ENCODE measurements around the gene CPNE5. TPM values are rescaled to one million over a fixed set of nuclear protein-coding genes. Genes with fewer than 3 reads are reported as not detected.

CPNE5 gene
- total and polyA plus RNA-seq, 9 donors: 1.4 to 22.1 (median 6.2) TPM

GRCh38 chr6:36788186-36788585, 51.1 kb downstream of the CPNE5 start:
- Histone ChIP-seq H3K27me3 (no peaks in the 10 kb centered on the region), H3K36me3 (no peaks in the 10 kb centered on the region), H3K4me1 (ENCODE audit: insufficient read depth) (peaks cover 1% of the 10 kb centered on the region), H3K4me3 (no peak overlapping the region), H3K27ac (no peak overlapping the region), H3K9me3 (no peaks in the 10 kb centered on the region)
- DNase-seq: no peak
- 92 to 96% (median 94%) methylated on average over 7 to 8 of the region's 8 CpGs for whole genome bisulfite sequencing, 3 donors
- TF ChIP-seq EP300 (IDR thresholded peaks at IDR 0.05): no peak
- no peak for TF ChIP-seq CTCF (IDR thresholded peaks at IDR 0.05)
- TF ChIP-seq POLR2A (IDR thresholded peaks at IDR 0.05): no peak
- intact Hi-C loops (cut with DNase I): no loop called here

- Histone ChIP-seq H3K4me1 (ENCODE audit: insufficient read depth) (peaks cover 1% of the 10 kb centered on the region), H3K36me3 (no peaks in the 10 kb centered on the region), H3K4me3 (no peak overlapping the region), H3K27me3 (no peaks in the 10 kb centered on the region), H3K9me3 (no peaks in the 10 kb centered on the region), H3K27ac (no peak overlapping the region)
- TF ChIP-seq CTCF (IDR thresholded peaks at IDR 0.05): no peak
- no peak for TF ChIP-seq POLR2A (IDR thresholded peaks at IDR 0.05)
- no peak for TF ChIP-seq EP300 (IDR thresholded peaks at IDR 0.05)
- DNase-seq: no peak
- intact Hi-C loops (cut with DNase I): no loop called here
- WGBS, 3 donors: 89 to 94% (median 90%) methylated on average over 4 of the region's 4 CpGs
These were observed 52.0 kb downstream of the CPNE5 start for GRCh38 chr6:36787210-36787609.

- Histone ChIP-seq H3K4me3 (no peak overlapping the region), H3K27ac (no peak overlapping the region), H3K9me3 (no peaks in the 10 kb centered on the region), H3K27me3 (no peaks in the 10 kb centered on the region), H3K36me3 (no peaks in the 10 kb centered on the region), H3K4me1 (ENCODE audit: insufficient read depth) (peaks cover 1% of the 10 kb centered on the region)
- intact Hi-C loops (cut with DNase I): no loop called here
- TF ChIP-seq CTCF (IDR thresholded peaks at IDR 0.05) (no peak), EP300 (IDR thresholded peaks at IDR 0.05) (no peak), POLR2A (IDR thresholded peaks at IDR 0.05) (no peak)
- no peak for DNase-seq
- WGBS, 3 donors: 44 to 50% (median 50%) methylated on average over 6 of the region's 6 CpGs
These were observed 53.1 kb downstream of the CPNE5 start for GRCh38 chr6:36786055-36786675.

- H3K9me3 ChIP-seq: no peaks in the 10 kb centered on the region
- H3K36me3 ChIP-seq: no peaks in the 10 kb centered on the region
- no peaks in the 10 kb centered on the region for H3K4me1 ChIP-seq (ENCODE audit: insufficient read depth)
- H3K27ac ChIP-seq: no peak overlapping the region
- no peak for DNase-seq
- TF ChIP-seq POLR2A (IDR thresholded peaks at IDR 0.05): no peak
- no peak for TF ChIP-seq CTCF (IDR thresholded peaks at IDR 0.05)
- no peak for TF ChIP-seq EP300 (IDR thresholded peaks at IDR 0.05)
- intact Hi-C loops (cut with DNase I): no loop called here
- H3K4me3 ChIP-seq: no peak overlapping the region
- no peaks in the 10 kb centered on the region for H3K27me3 ChIP-seq
- WGBS, 3 donors: 66 to 78% (median 71%) methylated on average over 3 of the region's 3 CpGs
These were observed 54.9 kb downstream of the CPNE5 start for GRCh38 chr6:36784376-36784636.

Data from ovary (tissue), 9 donors.